Astrocyte (in vitro differentiated cells and primary cell): ENCODE data around the gene FAM110D. TPM values are rescaled to one million over a fixed set of nuclear protein-coding genes. Genes with fewer than 3 reads are reported as not detected.

ENCODE experiments used
- DNase-seq: peaks from one replicate; pipeline ENCODE4 v3.0.0-alpha.2; 2010; ENCODE audit warnings: low read depth
- FAIRE-seq: peaks from 2 replicates; lab custom pipeline; 2011; peaks lifted over from hg19 to GRCh38; lab: Jason Lieb, UNC
- H2AFZ ChIP-seq: 2 replicates; pipeline ENCODE4 v1.6.0; 2012; ENCODE audit warnings: low read depth, low read length, inconsistent platforms
- H3K27ac ChIP-seq: 2 replicates; pipeline ENCODE4 v1.5.1; 2011; ENCODE audit warnings: low read depth, low read length, inconsistent platforms
- H3K27me3 ChIP-seq: 2 replicates; pipeline ENCODE4 v1.6.0; 2011; ENCODE audit warnings: low read length, inconsistent platforms; ENCODE audit not compliant: insufficient read depth
- H3K36me3 ChIP-seq: 2 replicates; pipeline ENCODE4 v1.5.1; 2011; ENCODE audit warnings: low read length, inconsistent platforms; ENCODE audit not compliant: insufficient read depth
- H3K4me1 ChIP-seq: 2 replicates; pipeline ENCODE4 v1.5.1; 2011; ENCODE audit warnings: low read length, inconsistent platforms; ENCODE audit not compliant: insufficient read depth
- H3K4me2 ChIP-seq: 2 replicates; pipeline ENCODE4 v1.6.0; 2012; ENCODE audit warnings: low read length, inconsistent platforms
- H3K4me3 ChIP-seq: 2 replicates; pipeline ENCODE4 v1.5.1; 2011; ENCODE audit warnings: low read depth, mild to moderate bottlenecking, low read length, inconsistent platforms; ENCODE audit not compliant: insufficient read depth
- H3K79me2 ChIP-seq: 2 replicates; pipeline ENCODE4 v1.6.0; 2012; ENCODE audit warnings: mild to moderate bottlenecking, low read length, inconsistent platforms; ENCODE audit not compliant: insufficient read depth
- H3K9ac ChIP-seq: 2 replicates; pipeline ENCODE4 v1.6.0; 2012; ENCODE audit warnings: mild to moderate bottlenecking, low read length, inconsistent platforms
- H3K9me3 ChIP-seq: 2 replicates; pipeline ENCODE4 v1.5.1; 2012; ENCODE audit warnings: low read depth, mild to moderate bottlenecking, low read length, inconsistent platforms; ENCODE audit not compliant: insufficient read depth
- H4K20me1 ChIP-seq: 2 replicates; pipeline ENCODE4 v1.6.0; 2012; ENCODE audit warnings: low read length, inconsistent platforms; ENCODE audit not compliant: insufficient read depth
- H3K27ac Mint-ChIP-seq: one replicate; pipeline ENCODE4 v1.8.0; 2021; ENCODE audit warnings: mild to moderate bottlenecking, mixed read lengths; ENCODE audit not compliant: unreplicated experiment
- H3K27me3 Mint-ChIP-seq: one replicate; pipeline ENCODE4 v1.8.0; 2021; ENCODE audit warnings: low read depth, mixed read lengths; ENCODE audit not compliant: unreplicated experiment
- H3K36me3 Mint-ChIP-seq: one replicate; pipeline ENCODE4 v1.8.0; 2021; ENCODE audit warnings: low read depth, mixed read lengths; ENCODE audit not compliant: unreplicated experiment
- H3K4me1 Mint-ChIP-seq: one replicate; pipeline ENCODE4 v1.8.0; 2021; ENCODE audit warnings: low read depth, mixed read lengths; ENCODE audit not compliant: unreplicated experiment
- H3K4me3 Mint-ChIP-seq: one replicate; pipeline ENCODE4 v1.8.0; 2021; ENCODE audit warnings: mild to moderate bottlenecking, moderate library complexity, mixed read lengths; ENCODE audit not compliant: unreplicated experiment
- H3K9me3 Mint-ChIP-seq: one replicate; pipeline ENCODE4 v1.8.0; 2021; ENCODE audit warnings: mild to moderate bottlenecking, mixed read lengths; ENCODE audit not compliant: unreplicated experiment
- EZH2 ChIP-seq: IDR thresholded peaks from 2 replicates; pipeline ENCODE4 v1.6.1; 2012; ENCODE audit warnings: mild to moderate bottlenecking, low read length, inconsistent platforms; ENCODE audit not compliant: insufficient read depth
- total RNA-seq: library from RNA; stranded (reverse); gene quantifications from 2 replicates; pipeline ENCODE4 v1.2.1, GENCODE V29; 2021
- TF ChIP-seq, protein P1 (sequence below): IDR thresholded peaks from 2 replicates; pipeline ENCODE4 v1.5.1; 2011; ENCODE audit warnings: low read depth, mild to moderate bottlenecking, inconsistent platforms, low read length, moderate library complexity; ENCODE audit not compliant: insufficient read depth

Gene FAM110D
- total RNA-seq, 1 donor from 2014 or later = 0.70 TPM

DNA sequence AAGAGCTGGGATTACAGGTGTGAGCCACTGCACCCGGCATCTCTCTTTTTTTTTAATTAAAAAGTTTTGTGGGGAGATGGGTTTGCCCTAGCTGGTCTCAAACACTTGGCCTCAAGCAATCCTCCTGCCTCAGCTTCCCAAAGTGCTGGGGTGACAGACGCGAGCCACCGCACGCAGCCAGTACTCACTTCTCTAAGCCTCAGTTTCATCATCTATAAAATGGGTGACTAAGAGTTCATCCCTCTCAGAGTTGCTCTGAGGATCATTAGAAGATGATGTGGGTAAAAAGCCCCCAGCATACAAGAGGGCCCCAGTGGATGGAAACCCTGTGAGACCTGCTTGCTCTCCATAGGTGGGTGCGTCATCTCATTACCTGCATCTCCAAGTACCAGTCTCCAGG is 29.0 kb downstream of the FAM110D start:
- Mint-ChIP-seq H3K36me3 (peaks cover 5% of the 10 kb centered on the region), H3K4me3 (no peak overlapping the region), H3K27me3 (peaks cover 11% of the 10 kb centered on the region), H3K9me3 (peaks cover 5% of the 10 kb centered on the region), H3K27ac (no peak overlapping the region), H3K4me1 (no peaks in the 10 kb centered on the region)
- Histone ChIP-seq H3K4me1 (no peaks in the 10 kb centered on the region), H3K9me3 (no peaks in the 10 kb centered on the region), H3K27ac (no peak overlapping the region), H3K4me3 (no peak overlapping the region), H3K9ac (no peak overlapping the region), H3K27me3 (no peaks in the 10 kb centered on the region), H4K20me1 (no peaks in the 10 kb centered on the region), H3K36me3 (no peaks in the 10 kb centered on the region), H2AFZ (no peak overlapping the region), H3K4me2 (no peak overlapping the region), H3K79me2 (no peaks in the 10 kb centered on the region)
- DNase-seq = no peak
- no peak for TF ChIP-seq EZH2
- TF ChIP-seq, protein P1, sequence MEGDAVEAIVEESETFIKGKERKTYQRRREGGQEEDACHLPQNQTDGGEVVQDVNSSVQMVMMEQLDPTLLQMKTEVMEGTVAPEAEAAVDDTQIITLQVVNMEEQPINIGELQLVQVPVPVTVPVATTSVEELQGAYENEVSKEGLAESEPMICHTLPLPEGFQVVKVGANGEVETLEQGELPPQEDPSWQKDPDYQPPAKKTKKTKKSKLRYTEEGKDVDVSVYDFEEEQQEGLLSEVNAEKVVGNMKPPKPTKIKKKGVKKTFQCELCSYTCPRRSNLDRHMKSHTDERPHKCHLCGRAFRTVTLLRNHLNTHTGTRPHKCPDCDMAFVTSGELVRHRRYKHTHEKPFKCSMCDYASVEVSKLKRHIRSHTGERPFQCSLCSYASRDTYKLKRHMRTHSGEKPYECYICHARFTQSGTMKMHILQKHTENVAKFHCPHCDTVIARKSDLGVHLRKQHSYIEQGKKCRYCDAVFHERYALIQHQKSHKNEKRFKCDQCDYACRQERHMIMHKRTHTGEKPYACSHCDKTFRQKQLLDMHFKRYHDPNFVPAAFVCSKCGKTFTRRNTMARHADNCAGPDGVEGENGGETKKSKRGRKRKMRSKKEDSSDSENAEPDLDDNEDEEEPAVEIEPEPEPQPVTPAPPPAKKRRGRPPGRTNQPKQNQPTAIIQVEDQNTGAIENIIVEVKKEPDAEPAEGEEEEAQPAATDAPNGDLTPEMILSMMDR = no peak
- no peak for FAIRE-seq

DNA sequence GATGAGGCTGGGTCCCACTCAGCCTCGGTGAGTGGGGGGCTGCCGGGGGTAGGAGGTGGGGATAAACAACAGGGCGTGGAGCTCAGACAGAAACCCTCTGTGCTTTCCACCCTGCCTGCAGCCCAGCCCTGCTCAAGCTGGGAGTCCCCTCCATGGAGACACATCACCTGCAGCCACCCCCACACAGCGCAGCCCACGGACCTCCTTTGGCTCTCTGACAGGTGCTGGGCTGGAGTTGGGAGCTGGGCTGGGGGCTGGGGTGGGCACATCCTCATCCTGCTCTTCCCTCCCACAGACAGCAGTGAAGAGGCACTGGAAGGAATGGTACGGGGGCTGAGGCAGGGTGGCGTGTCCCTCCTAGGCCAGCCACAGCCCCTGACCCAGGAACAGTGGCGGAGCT is 29.6 kb downstream of the FAM110D start:
- Histone ChIP-seq H3K4me1 (no peaks in the 10 kb centered on the region), H4K20me1 (no peaks in the 10 kb centered on the region), H3K27me3 (peaks cover under 1% of the 10 kb centered on the region), H3K9ac (no peak overlapping the region), H3K4me2 (no peak overlapping the region), H3K9me3 (no peaks in the 10 kb centered on the region), H3K79me2 (no peaks in the 10 kb centered on the region), H3K36me3 (no peaks in the 10 kb centered on the region), H3K4me3 (no peak overlapping the region), H2AFZ (no peak overlapping the region), H3K27ac (no peak overlapping the region)
- TF ChIP-seq EZH2 = no peak
- TF ChIP-seq, protein P1 = no peak
- Mint-ChIP-seq H3K27ac (no peak overlapping the region), H3K27me3 (peaks cover 13% of the 10 kb centered on the region), H3K4me1 (no peaks in the 10 kb centered on the region), H3K4me3 (no peak overlapping the region), H3K9me3 (peaks cover 5% of the 10 kb centered on the region), H3K36me3 (peaks cover 5% of the 10 kb centered on the region)
- FAIRE-seq (no peak), DNase-seq (no peak)

DNA sequence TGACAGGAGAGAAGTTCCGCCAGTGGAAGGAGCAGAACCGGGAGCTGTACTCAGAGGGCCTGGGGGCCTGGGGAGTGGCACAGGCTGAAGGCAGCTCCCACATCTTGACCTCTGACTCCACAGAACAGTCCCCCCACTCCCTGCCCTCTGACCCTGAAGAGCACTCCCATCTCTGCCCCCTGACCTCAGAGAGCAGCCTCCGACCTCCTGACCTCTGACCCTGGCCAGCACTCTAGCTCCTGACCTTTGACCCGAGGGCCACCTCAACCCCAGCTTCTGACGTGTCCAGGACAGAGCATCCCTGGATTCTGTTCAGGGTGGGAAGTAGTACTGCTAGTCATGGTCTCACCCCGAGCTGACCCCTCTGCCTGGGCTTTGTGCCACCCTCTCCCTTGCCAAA is 30.5 kb downstream of the FAM110D start:
- FAIRE-seq (no peak), DNase-seq (no peak)
- TF ChIP-seq, protein P1 = no peak
- TF ChIP-seq EZH2 = no peak
- Histone ChIP-seq H3K4me2 (no peak overlapping the region), H3K27me3 (peaks cover 8% of the 10 kb centered on the region), H3K9ac (no peak overlapping the region), H4K20me1 (no peaks in the 10 kb centered on the region), H3K79me2 (no peaks in the 10 kb centered on the region), H3K4me3 (no peak overlapping the region), H2AFZ (no peak overlapping the region), H3K27ac (no peak overlapping the region), H3K9me3 (no peaks in the 10 kb centered on the region), H3K4me1 (no peaks in the 10 kb centered on the region), H3K36me3 (no peaks in the 10 kb centered on the region)
- H3K27me3 Mint-ChIP-seq = peaks cover 20% of the 10 kb centered on the region
- peaks cover 5% of the 10 kb centered on the region for H3K36me3 Mint-ChIP-seq
- H3K4me1 Mint-ChIP-seq = no peaks in the 10 kb centered on the region
- H3K9me3 Mint-ChIP-seq = peaks cover 5% of the 10 kb centered on the region
- H3K27ac Mint-ChIP-seq = no peak overlapping the region
- H3K4me3 Mint-ChIP-seq = no peak overlapping the region
